ENCODE measurements around the gene ZNF608.
A peak's percentile ranks its signal among the peaks of the same experiment; 100 is the strongest.

Gene ZNF608

GRCh38 chr5:124735169-124735858, 11.1 kb downstream of the ZNF608 start:
- DNase-seq (ENCODE audit: insufficient read length) (no peak), FAIRE-seq (no peak)
- no peak for TF ChIP-seq POLR2A (IDR thresholded peaks at IDR 0.05; ENCODE audit: low read depth, low read length)
- TF ChIP-seq TAF1 (IDR thresholded peaks at IDR 0.05; ENCODE audit: borderline replicate concordance, low read depth, low read length) = no peak
- TF ChIP-seq POLR2AphosphoS5 (IDR thresholded peaks at IDR 0.05; ENCODE audit: low read depth, low read length) = no peak

- FAIRE-seq (no peak), DNase-seq (ENCODE audit: insufficient read length) (no peak)
- TF ChIP-seq POLR2A (IDR thresholded peaks at IDR 0.05; ENCODE audit: low read depth, low read length) = no peak
These were observed 11.8 kb downstream of the ZNF608 start for GRCh38 chr5:124734574-124735168.

- FAIRE-seq (no peak), DNase-seq (ENCODE audit: insufficient read length) (no peak)
- no peak for TF ChIP-seq POLR2AphosphoS5 (IDR thresholded peaks at IDR 0.05; ENCODE audit: low read depth, low read length)
- TF ChIP-seq TAF1 (IDR thresholded peaks at IDR 0.05; ENCODE audit: borderline replicate concordance, low read depth, low read length) = no peak
- TF ChIP-seq POLR2A (IDR thresholded peaks at IDR 0.05; ENCODE audit: low read depth, low read length) = no peak
These were observed 13.1 kb downstream of the ZNF608 start for GRCh38 chr5:124733329-124733650.

- DNase-seq (ENCODE audit: insufficient read length) (no peak), FAIRE-seq (peak; percentile 56)
- TF ChIP-seq POLR2AphosphoS5 (IDR thresholded peaks at IDR 0.05; ENCODE audit: low read depth, low read length) = no peak
- TF ChIP-seq POLR2A (IDR thresholded peaks at IDR 0.05; ENCODE audit: low read depth, low read length) = no peak
- TF ChIP-seq TAF1 (IDR thresholded peaks at IDR 0.05; ENCODE audit: borderline replicate concordance, low read depth, low read length) = no peak
These were observed 13.8 kb downstream of the ZNF608 start for GRCh38 chr5:124732428-124733328.

GRCh38 chr5:124730381-124730780, 16.1 kb downstream of the ZNF608 start:
- no peak for TF ChIP-seq TAF1 (IDR thresholded peaks at IDR 0.05; ENCODE audit: borderline replicate concordance, low read depth, low read length)
- FAIRE-seq = no peak
- DNase-seq (ENCODE audit: insufficient read length) = no peak

- no peak for DNase-seq (ENCODE audit: insufficient read length)
- peak; percentile 42 for FAIRE-seq
- TF ChIP-seq POLR2A (IDR thresholded peaks at IDR 0.05; ENCODE audit: low read depth, low read length) (no peak), TAF1 (IDR thresholded peaks at IDR 0.05; ENCODE audit: borderline replicate concordance, low read depth, low read length) (no peak), POLR2AphosphoS5 (IDR thresholded peaks at IDR 0.05; ENCODE audit: low read depth, low read length) (no peak)
These were observed 16.6 kb downstream of the ZNF608 start for GRCh38 chr5:124729720-124730359.

- FAIRE-seq (peak; percentile 38), DNase-seq (ENCODE audit: insufficient read length) (no peak)
- TF ChIP-seq POLR2A (IDR thresholded peaks at IDR 0.05; ENCODE audit: low read depth, low read length) (no peak), TAF1 (IDR thresholded peaks at IDR 0.05; ENCODE audit: borderline replicate concordance, low read depth, low read length) (no peak), POLR2AphosphoS5 (IDR thresholded peaks at IDR 0.05; ENCODE audit: low read depth, low read length) (no peak)
These were observed 17.5 kb downstream of the ZNF608 start for GRCh38 chr5:124728968-124729332.

- no peak for TF ChIP-seq POLR2A (IDR thresholded peaks at IDR 0.05; ENCODE audit: low read depth, low read length)
- TF ChIP-seq POLR2AphosphoS5 (IDR thresholded peaks at IDR 0.05; ENCODE audit: low read depth, low read length) = no peak
- FAIRE-seq (no peak), DNase-seq (ENCODE audit: insufficient read length) (no peak)
These were observed 18.0 kb downstream of the ZNF608 start for GRCh38 chr5:124728331-124728967.

GRCh38 chr5:124726631-124727362, 19.6 kb downstream of the ZNF608 start:
- no peak for TF ChIP-seq POLR2A (IDR thresholded peaks at IDR 0.05; ENCODE audit: low read depth, low read length)
- no peak for TF ChIP-seq TAF1 (IDR thresholded peaks at IDR 0.05; ENCODE audit: borderline replicate concordance, low read depth, low read length)
- TF ChIP-seq POLR2AphosphoS5 (IDR thresholded peaks at IDR 0.05; ENCODE audit: low read depth, low read length) = no peak
- no peak for FAIRE-seq
- DNase-seq (ENCODE audit: insufficient read length) = no peak

- TF ChIP-seq TAF1 (IDR thresholded peaks at IDR 0.05; ENCODE audit: borderline replicate concordance, low read depth, low read length) (no peak), POLR2AphosphoS5 (IDR thresholded peaks at IDR 0.05; ENCODE audit: low read depth, low read length) (no peak), POLR2A (IDR thresholded peaks at IDR 0.05; ENCODE audit: low read depth, low read length) (no peak)
- no peak for DNase-seq (ENCODE audit: insufficient read length)
- no peak for FAIRE-seq
These were observed 20.7 kb downstream of the ZNF608 start for GRCh38 chr5:124725622-124726258.
